ENCODE data around the gene WDR1. TPM values are rescaled to one million over a fixed set of nuclear protein-coding genes. Genes with fewer than 3 reads are reported as not detected.

Gene WDR1
- polyA plus RNA-seq, 2 of the 4 experiments (the other 2 are of a cell fraction): 251 to 326 TPM

Small RNAs within 50 kb of the gene (small RNA-seq; reads per million reads assigned to genes)
- 0 reads per million in 6 experiments for gene AC093664.1
- gene MIR3138: 0 to 0.35 (median 0) reads per million in 6 experiments
- gene RNA5SP155: 0 reads per million in 6 experiments

Other genes starting within 250 kb of the WDR1 start
- gene SLC2A9, start 95.3 kb downstream of the WDR1 start, polyA plus RNA-seq (2011; rRNA removed): 0.61 and 0.70 TPM in 2 replicates
- gene SLC2A9, start 95.3 kb downstream of the WDR1 start, polyA plus RNA-seq (2017; fragmentation: RNase III; extraction: RNeasy Plus Mini Kit Qiagen cat#74134 plus additional on column Dnase treatment): 0.62 to 1.0 TPM (median 0.76 TPM) in 3 replicates